ENCODE measurements around the gene OR4D2.

GRCh38 chr17:58196610-58197009 lies 29.8 kb downstream of the OR4D2 start:
- TF ChIP-seq CTCF (IDR thresholded peaks at IDR 0.05; ENCODE audit: insufficient read depth, low read depth, low read length) (no peak), EZH2 (IDR thresholded peaks at IDR 0.05; ENCODE audit: insufficient read depth, low read length) (no peak)

Data from astrocyte (in vitro differentiated cells and primary cell).